A549 (cell line): ENCODE data around the gene UBE3C. TPM values are rescaled to one million over a fixed set of nuclear protein-coding genes. Genes with fewer than 3 reads are reported as not detected.

Source experiments
- ATAC-seq, 2 experiments: fragments of 200-7000 bp in 1 of 2; fragments of >200 bp in 1 of 2; cut with Nextera tagmentation in 1 of 2; cut with Tn5 transposase in 1 of 2; 3 replicates each; pipeline versions ENCODE4 v1.8.0 to v1.9.1; 2018 to 2020; ENCODE audit warnings: mild to moderate bottlenecking in 1 of 2, moderate library complexity in 1 of 2
- CTCF ChIA-PET: fragments of 300-600 bp; sonication (Branson Sonifier 250); formaldehyde crosslinking; extraction: SDS; loops from one replicate; lab custom pipeline; 2021; ENCODE audit warnings: antibody characterized with exemption, inconsistent platforms; lab: Yijun Ruan, JAX
- POLR2A ChIA-PET: fragments of 350-600 bp; formaldehyde crosslinking; extraction: SDS; loops from one replicate; lab custom pipeline; 2021; ENCODE audit warnings: antibody characterized with exemption, inconsistent platforms; lab: Yijun Ruan, JAX
- DNase-seq, 2 experiments: peaks; one replicate each; pipeline versions ENCODE4 v3.0.0 to v3.0.0-alpha.2; 2011 to 2016; ENCODE audit warnings: low read depth in 1 of 2, low spot score in 1 of 2
- FAIRE-seq: peaks from 2 replicates; lab custom pipeline; 2011; peaks lifted over from hg19 to GRCh38; lab: Jason Lieb, UNC
- H3K27ac ChIP-seq, 2 experiments: fragments of >200 bp; sonication (Bioruptor Twin); formaldehyde crosslinking; 3 replicates each; pipeline ENCODE4 v1.5.1; 2016 to 2017
- H3K4me1 ChIP-seq: fragments of >200 bp; sonication (Bioruptor Twin); formaldehyde crosslinking; 3 replicates; pipeline ENCODE4 v1.6.1; 2016
- H3K4me2 ChIP-seq: fragments of >200 bp; sonication (Bioruptor Twin); formaldehyde crosslinking; 3 replicates; pipeline ENCODE4 v1.6.1; 2016
- H3K4me3 ChIP-seq: fragments of >200 bp; sonication (Bioruptor Twin); formaldehyde crosslinking; 3 replicates; pipeline ENCODE4 v1.5.1; 2016
- H3K9me3 ChIP-seq: fragments of >200 bp; sonication (Bioruptor Twin); formaldehyde crosslinking; 3 replicates; pipeline ENCODE4 v1.6.1; 2016
- BCL3 ChIP-seq: fragments of >200 bp; sonication (Bioruptor Twin); formaldehyde crosslinking; IDR thresholded peaks from 3 replicates; pipeline ENCODE4 v1.6.1; 2016
- CHD4 ChIP-seq: fragments of 200-600 bp; sonication (generic); IDR thresholded peaks from 2 replicates; pipeline ENCODE4 v1.6.1; 2016; ENCODE audit warnings: antibody characterized with exemption, mild to moderate bottlenecking, borderline replicate concordance
- CTCF ChIP-seq: fragments of >200 bp; sonication (Bioruptor Twin); formaldehyde crosslinking; IDR thresholded peaks from 3 replicates; pipeline ENCODE4 v1.5.1; 2016
- EP300 ChIP-seq, 2 experiments: fragments of >200 bp; sonication (Bioruptor Twin); formaldehyde crosslinking; IDR thresholded peaks; 2 replicates in 1 of 2; 3 replicates in 1 of 2; pipeline ENCODE4 v1.6.1; 2016 to 2017
- ESRRA ChIP-seq: fragments of 150-350 bp; IDR thresholded peaks from 2 replicates; pipeline ENCODE4 v1.6.1; 2014; ENCODE audit warnings: mild to moderate bottlenecking, low read length, borderline replicate concordance
- HDAC2 ChIP-seq: fragments of 200-600 bp; sonication (generic); IDR thresholded peaks from 2 replicates; pipeline ENCODE4 v1.6.1; 2016
- HEYL ChIP-seq: fragments of 250-450 bp; sonication (Bioruptor Pico); IDR thresholded peaks from 2 replicates; pipeline ENCODE4 v1.8.0; 2021; ENCODE audit warnings: mild to moderate bottlenecking, moderate library complexity
- HMGXB4 ChIP-seq: fragments of 250-450 bp; sonication (Bioruptor Pico); IDR thresholded peaks from 2 replicates; pipeline ENCODE4 v1.5.0; 2021; ENCODE audit warnings: mild to moderate bottlenecking, moderate library complexity, borderline replicate concordance
- HOXA7 ChIP-seq: fragments of 250-450 bp; sonication (Bioruptor Pico); IDR thresholded peaks from 2 replicates; pipeline ENCODE4 v1.5.0; 2020; ENCODE audit warnings: mild to moderate bottlenecking, moderate library complexity
- JUN ChIP-seq, 2 experiments: fragments of >200 bp; sonication (Bioruptor Twin); formaldehyde crosslinking; IDR thresholded peaks; 2 replicates in 1 of 2; 3 replicates in 1 of 2; pipeline ENCODE4 v1.6.1; 2016 to 2017
- POLR2AphosphoS2 ChIP-seq: conservative IDR thresholded peaks from 2 replicates; pipeline ENCODE4 v1.6.1; 2012; ENCODE audit warnings: low read length, improper control_type of control experiment, inconsistent platforms
- RAD21 ChIP-seq, 2 experiments: fragments of >200 bp in 1 of 2; sonication (Bioruptor Twin) in 1 of 2; formaldehyde crosslinking in 1 of 2; IDR thresholded peaks in 1 of 2; conservative IDR thresholded peaks in 1 of 2; 2 replicates in 1 of 2; 3 replicates in 1 of 2; pipeline ENCODE4 v1.6.1; 2012 to 2018; ENCODE audit warnings: inconsistent platforms in 1 of 2
- RARB ChIP-seq: fragments of 250-450 bp; sonication (Bioruptor Pico); IDR thresholded peaks from 2 replicates; pipeline ENCODE4 v1.8.0; 2021; ENCODE audit warnings: mild to moderate bottlenecking, moderate library complexity
- RNF2 ChIP-seq: fragments of 200-600 bp; sonication (generic); IDR thresholded peaks from 2 replicates; pipeline ENCODE4 v1.6.1; 2016; ENCODE audit warnings: low read depth, mild to moderate bottlenecking, antibody characterized with exemption, moderate library complexity, borderline replicate concordance
- TP53 ChIP-seq: fragments of 250-450 bp; sonication (Bioruptor Pico); IDR thresholded peaks from 2 replicates; pipeline ENCODE4 v1.5.0; 2021; ENCODE audit warnings: mild to moderate bottlenecking, moderate library complexity
- USF2 ChIP-seq: fragments of 450-650 bp; IDR thresholded peaks from 2 replicates; pipeline ENCODE4 v1.6.1; 2014; ENCODE audit warnings: antibody characterized with exemption
- ZC3H11A ChIP-seq: fragments of 450-650 bp; IDR thresholded peaks from 2 replicates; pipeline ENCODE4 v1.6.1; 2014; ENCODE audit warnings: antibody characterized with exemption, mild to moderate bottlenecking
- ZNF302 ChIP-seq: fragments of 250-450 bp; sonication (Bioruptor Pico); IDR thresholded peaks from 2 replicates; pipeline ENCODE4 v1.9.0; 2021; ENCODE audit warnings: inconsistent platforms, mild to moderate bottlenecking, moderate library complexity
- WGBS: methylation state at CpG from one replicate; pipeline ENCODE4 v1.1.6; 2017; ENCODE audit errors: missing lambda C conversion rate; 5-methylcytosine and 5-hydroxymethylcytosine counted together
- polyA plus RNA-seq, 4 experiments: library from polyadenylated mRNA; depleted of rRNA in 3 of 4; stranded (reverse); fragments of >200 nt; fragmentation: RNase III in 1 of 4; extraction: RNeasy Plus Mini Kit Qiagen cat#74134 plus additional on column Dnase treatment in 1 of 4; gene quantifications; 2 replicates in 3 of 4; 3 replicates in 1 of 4; pipeline ENCODE4 v1.2.3, GENCODE V29; 2011 to 2017

UBE3C gene
- polyA plus RNA-seq, 2 of the 4 experiments (the other 2 are of a cell fraction) = 52.1 to 73.2 TPM

- H3K4me2 ChIP-seq = no peak overlapping the region
- peaks cover 18% of the 10 kb centered on the region; the same call in 2 of the 3 replicates for H3K9me3 ChIP-seq
- POLR2A ChIA-PET = no interaction called here
- FAIRE-seq (no peak), DNase-seq (no peak), ATAC-seq (no peak)
- H3K27ac ChIP-seq = no peak overlapping the region
- no peak overlapping the region for H3K4me3 ChIP-seq
- TF ChIP-seq ESRRA = no peak
- no peak for TF ChIP-seq HMGXB4
- no peak for TF ChIP-seq JUN (IDR thresholded peaks at IDR 0.05)
- TF ChIP-seq CTCF = no peak
- no peak for TF ChIP-seq RAD21 (conservative IDR thresholded peaks at IDR 0.05 in 1 of 2, IDR thresholded peaks at IDR 0.05 in 1 of 2)
- no peak for TF ChIP-seq USF2
- TF ChIP-seq ZC3H11A = no peak
- no peak for TF ChIP-seq HDAC2
- no peak for TF ChIP-seq BCL3
- no peak for TF ChIP-seq CHD4
- TF ChIP-seq RARB = no peak
- CTCF ChIA-PET = interaction anchor here (1.0 kb wide), 1 partner anchor 15 kb away, joined by 3 read pairs; no protein-coding TSS in a partner anchor
- WGBS = 76% methylated on average over 5 of the region's 5 CpGs
- no peaks in the 10 kb centered on the region for H3K4me1 ChIP-seq
Observed at GRCh38 chr7:157116762-157117161, 22.0 kb upstream of the UBE3C start.

- FAIRE-seq (no peak), DNase-seq (no peak), ATAC-seq (no peak)
- WGBS = 75% methylated on average over 2 of the region's 2 CpGs
- H3K4me1 ChIP-seq = no peaks in the 10 kb centered on the region
- ChIA-PET CTCF (interaction anchor here (0.5 to 1.0 kb wide), 2 partner anchors 14 to 16 kb away, joined by 3 read pairs; no protein-coding TSS in a partner anchor), POLR2A (no interaction called here)
- H3K27ac ChIP-seq = no peak overlapping the region
- H3K4me2 ChIP-seq = no peak overlapping the region
- peaks cover 18% of the 10 kb centered on the region; the same call in 2 of the 3 replicates for H3K9me3 ChIP-seq
- no peak overlapping the region for H3K4me3 ChIP-seq
- TF ChIP-seq USF2 = 0 out of 2 replicates have a peak, but pooled peaks have one; percentile 11
- no peak for TF ChIP-seq RNF2
- TF ChIP-seq RARB = no peak
Observed at GRCh38 chr7:157117796-157118195, 20.9 kb upstream of the UBE3C start.

GRCh38 chr7:157120181-157120580 is 18.5 kb upstream of the UBE3C start:
- Histone ChIP-seq H3K4me2 (no peak overlapping the region), H3K4me3 (no peak overlapping the region), H3K4me1 (no peaks in the 10 kb centered on the region), H3K9me3 (peaks cover 11% of the 10 kb centered on the region; the same call in 2 of the 3 replicates), H3K27ac (no peak overlapping the region)
- FAIRE-seq = no peak
- CTCF ChIA-PET = interaction anchor here (1.2 kb wide), 1 partner anchor 8 kb away, joined by 3 read pairs; no protein-coding TSS in a partner anchor
- 75% methylated on average over 13 of the region's 14 CpGs for whole genome bisulfite sequencing
- no peak; a peak in 1 of 6 replicates for ATAC-seq
- TF ChIP-seq HMGXB4 = no peak
- no peak for TF ChIP-seq EP300 (IDR thresholded peaks at IDR 0.05)
- no peak for TF ChIP-seq ZNF302
- no peak for TF ChIP-seq USF2
- no peak for TF ChIP-seq TP53
- no peak for TF ChIP-seq POLR2AphosphoS2
- TF ChIP-seq HEYL (CRISPR knock-in tag) = no peak
- TF ChIP-seq HOXA7 (CRISPR knock-in tag) = no peak
- POLR2A ChIA-PET = no interaction called here
- DNase-seq = no peak
